ENCODE results near the gene SPDYE8.
A peak's percentile ranks its signal among the peaks of the same experiment; 100 is the strongest.
"Not testable (repeated sequence)": the region's sequence is repeated elsewhere in the genome, so short reads cannot be mapped to it uniquely, and the experiment has no call there.

The SPDYE8 gene

GRCh38 chr7:73029666-73030065 lies at the start of gene SPDYE8:
SPDYE8 (minus strand) TSS chr7:73029766; CDS start chr7:73027966, 1,800 bp downstream.
- not testable (repeated sequence) for H3K4me3 ChIP-seq (ENCODE audit: low read depth, low read length)

- H3K4me3 ChIP-seq (ENCODE audit: low read depth, low read length): not testable (repeated sequence)
Observed at GRCh38 chr7:73057811-73058210, 28.2 kb upstream of the SPDYE8 start, which contains the start of gene SPDYE11. SPDYE11 (minus strand) TSS chr7:73057911; CDS start chr7:73056111, 1,800 bp downstream.

- H3K4me3 ChIP-seq (ENCODE audit: low read depth, low read length): peak overlapping the region; percentile 46
Observed at GRCh38 chr7:73006491-73006890, 23.1 kb downstream of the SPDYE8 start.

- H3K4me3 ChIP-seq (ENCODE audit: low read depth, low read length): peak overlapping the region; percentile 53
Observed at GRCh38 chr7:73005693-73006447, 23.7 kb downstream of the SPDYE8 start.

- H3K4me3 ChIP-seq (ENCODE audit: low read depth, low read length): peak overlapping the region; percentile 53
Observed at GRCh38 chr7:73005356-73005692, 24.2 kb downstream of the SPDYE8 start.

- H3K4me3 ChIP-seq (ENCODE audit: low read depth, low read length): not testable (repeated sequence)
Observed at GRCh38 chr7:72997887-72998468, 31.6 kb downstream of the SPDYE8 start.

GRCh38 chr7:72997447-72997846 lies 32.1 kb downstream of the SPDYE8 start:
- H3K4me3 ChIP-seq (ENCODE audit: low read depth, low read length): not testable (repeated sequence)

- not testable (repeated sequence) for H3K4me3 ChIP-seq (ENCODE audit: low read depth, low read length)
Observed at GRCh38 chr7:72995484-72995883, 34.1 kb downstream of the SPDYE8 start.

GRCh38 chr7:72990146-72990913 lies 39.2 kb downstream of the SPDYE8 start:
- not testable (repeated sequence) for H3K4me3 ChIP-seq (ENCODE audit: low read depth, low read length)

- not testable (repeated sequence) for H3K4me3 ChIP-seq (ENCODE audit: low read depth, low read length)
Observed at GRCh38 chr7:72982084-72982483, 47.5 kb downstream of the SPDYE8 start.

- not testable (repeated sequence) for H3K4me3 ChIP-seq (ENCODE audit: low read depth, low read length)
Observed at GRCh38 chr7:72980382-72980781, 49.2 kb downstream of the SPDYE8 start.

- not testable (repeated sequence) for H3K4me3 ChIP-seq (ENCODE audit: low read depth, low read length)
Observed at GRCh38 chr7:72976434-72976833, 53.1 kb downstream of the SPDYE8 start.

- H3K4me3 ChIP-seq (ENCODE audit: low read depth, low read length): not testable (repeated sequence)
Observed at GRCh38 chr7:72975656-72976286, 53.8 kb downstream of the SPDYE8 start.

- H3K4me3 ChIP-seq (ENCODE audit: low read depth, low read length): not testable (repeated sequence)
Observed at GRCh38 chr7:72974781-72975180, 54.8 kb downstream of the SPDYE8 start.

GRCh38 chr7:72971505-72971904 lies 58.1 kb downstream of the SPDYE8 start:
- not testable (repeated sequence) for H3K4me3 ChIP-seq (ENCODE audit: low read depth, low read length)

All from GM12875 (cell line).